GM18505 (cell line): ENCODE measurements around the gene RAX.

Experiments used
- ATAC-seq: cut with Tn5 transposase; IDR thresholded peaks from one replicate; pipeline ENCODE4 v1.9.1; 2021; ENCODE audit not compliant: unreplicated experiment
- POLR2A ChIP-seq: IDR thresholded peaks from 4 replicates; pipeline ENCODE4 v1.6.1; 2011; ENCODE audit warnings: borderline replicate concordance; ENCODE audit not compliant: insufficient read depth, insufficient read length; ENCODE audit errors: extremely low read depth

Gene RAX

DNA sequence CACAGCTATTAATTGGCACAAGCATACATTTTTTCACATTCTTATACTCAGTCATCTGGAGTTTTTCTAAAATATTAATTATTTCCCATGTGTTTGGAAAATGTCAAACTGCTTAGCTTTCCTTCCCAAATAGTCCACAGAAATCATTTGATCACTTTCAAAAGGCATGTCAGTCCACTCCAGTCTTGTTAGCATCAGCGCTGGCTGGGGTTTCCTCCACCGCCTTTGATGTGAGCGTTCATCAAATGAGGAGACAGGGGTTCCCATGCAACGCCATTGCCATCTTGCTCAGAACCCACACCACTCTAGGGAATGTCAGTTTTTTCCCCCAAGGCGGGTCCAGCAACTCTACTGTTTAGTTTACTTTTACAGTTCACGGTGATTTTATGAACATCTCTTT is 13.1 kb upstream of the RAX start:
- ATAC-seq = no peak
- no peak for TF ChIP-seq POLR2A

DNA sequence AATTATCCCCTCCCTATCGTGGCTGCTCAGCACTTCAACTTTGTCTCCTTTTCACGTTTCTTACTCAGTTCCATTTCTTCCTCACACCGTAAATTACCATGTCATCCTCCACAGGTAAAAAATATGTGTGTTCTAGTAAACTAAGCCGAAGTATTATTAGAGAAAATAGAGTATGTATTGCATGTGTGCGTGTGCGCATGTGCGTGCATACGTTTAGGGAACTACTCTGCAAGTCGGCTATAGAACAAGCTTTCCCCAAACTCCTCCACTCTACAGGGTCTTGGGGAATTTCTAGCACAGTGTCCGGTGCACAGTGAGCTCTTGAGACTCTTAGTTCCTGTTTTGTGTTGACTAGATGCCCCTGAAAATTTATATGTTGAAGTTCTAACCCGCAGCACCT is 9.1 kb upstream of the RAX start:
- no peak for TF ChIP-seq POLR2A
- ATAC-seq = no peak

DNA sequence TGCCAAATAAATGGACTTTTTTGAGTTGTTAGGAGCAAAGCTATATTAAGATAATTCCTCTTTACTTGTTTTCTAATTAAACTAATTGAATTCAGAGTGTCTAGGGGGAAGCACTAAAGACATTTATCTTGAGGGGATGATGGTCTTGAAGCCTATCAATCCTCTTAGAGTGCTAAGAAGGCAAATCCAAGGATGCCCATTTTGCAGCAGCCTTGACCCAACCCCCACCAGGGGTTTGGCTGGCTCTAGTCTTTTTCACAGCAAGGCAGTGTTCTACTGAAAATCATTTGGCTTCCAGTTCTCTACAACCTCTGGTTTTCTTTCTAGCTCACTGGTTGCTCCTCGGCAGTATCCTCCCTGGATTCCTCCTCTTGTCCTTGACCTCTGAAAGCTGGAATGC is 6.5 kb upstream of the RAX start:
- no peak for TF ChIP-seq POLR2A
- ATAC-seq = no peak

DNA sequence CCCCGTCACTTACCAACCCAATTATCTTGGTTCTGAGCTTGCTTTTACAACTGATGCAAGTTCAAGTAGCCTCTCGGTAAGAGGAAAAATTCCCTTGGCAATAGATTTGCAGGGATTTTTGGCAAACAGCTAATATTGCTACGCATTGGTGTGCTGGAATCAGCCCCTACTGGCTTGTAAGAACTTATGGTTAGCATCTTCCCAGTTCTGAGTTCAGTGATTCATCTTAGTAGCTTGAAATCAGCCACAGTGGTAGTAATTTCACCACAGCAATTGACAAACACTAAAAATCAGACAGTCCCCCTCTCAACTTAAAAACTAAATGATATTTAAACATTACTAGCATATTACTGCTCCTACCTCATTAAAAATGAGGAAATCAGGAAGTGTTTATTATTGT is 5.9 kb upstream of the RAX start:
- no peak for ATAC-seq
- no peak for TF ChIP-seq POLR2A

DNA sequence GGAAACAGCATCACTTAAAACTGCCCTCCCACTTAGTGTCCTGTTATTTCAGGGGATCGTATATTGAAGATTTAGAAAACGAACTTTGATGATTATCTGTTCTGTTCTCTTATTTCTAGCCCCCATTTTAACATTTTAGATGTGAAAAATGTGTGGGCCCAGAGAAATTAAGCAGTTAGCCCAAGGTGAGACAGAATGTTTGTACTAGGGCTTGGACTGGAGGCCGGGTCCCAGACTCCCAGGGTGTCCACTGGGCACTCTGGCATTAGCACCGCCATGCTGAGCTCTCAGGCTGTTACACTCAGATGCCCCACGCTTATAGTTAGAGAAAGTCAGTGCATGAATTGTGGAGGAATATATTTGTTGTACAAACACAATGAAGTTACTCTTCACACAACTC is 5.5 kb upstream of the RAX start:
- ATAC-seq = no peak
- no peak for TF ChIP-seq POLR2A

DNA sequence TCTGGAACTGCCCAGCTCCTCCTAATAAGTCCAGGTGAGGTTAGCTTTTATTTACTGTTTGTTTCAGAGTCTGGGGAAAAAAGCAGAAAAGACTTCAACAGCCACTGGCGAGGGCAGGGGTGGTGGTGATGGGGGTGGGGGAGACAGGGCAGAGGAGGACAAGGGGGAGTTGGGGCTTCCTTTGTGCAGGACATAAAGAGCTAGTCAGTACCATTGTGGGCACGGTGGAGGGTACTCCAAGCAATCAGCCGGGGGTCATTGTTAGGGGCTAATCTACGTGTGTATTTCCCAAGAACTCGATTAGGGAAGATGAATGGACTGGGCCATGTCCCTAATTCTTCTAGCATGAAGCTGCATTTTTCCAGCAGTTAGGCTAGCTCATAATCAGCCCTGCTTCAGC is 2.8 kb upstream of the RAX start:
- no peak for ATAC-seq
- TF ChIP-seq POLR2A = no peak

DNA sequence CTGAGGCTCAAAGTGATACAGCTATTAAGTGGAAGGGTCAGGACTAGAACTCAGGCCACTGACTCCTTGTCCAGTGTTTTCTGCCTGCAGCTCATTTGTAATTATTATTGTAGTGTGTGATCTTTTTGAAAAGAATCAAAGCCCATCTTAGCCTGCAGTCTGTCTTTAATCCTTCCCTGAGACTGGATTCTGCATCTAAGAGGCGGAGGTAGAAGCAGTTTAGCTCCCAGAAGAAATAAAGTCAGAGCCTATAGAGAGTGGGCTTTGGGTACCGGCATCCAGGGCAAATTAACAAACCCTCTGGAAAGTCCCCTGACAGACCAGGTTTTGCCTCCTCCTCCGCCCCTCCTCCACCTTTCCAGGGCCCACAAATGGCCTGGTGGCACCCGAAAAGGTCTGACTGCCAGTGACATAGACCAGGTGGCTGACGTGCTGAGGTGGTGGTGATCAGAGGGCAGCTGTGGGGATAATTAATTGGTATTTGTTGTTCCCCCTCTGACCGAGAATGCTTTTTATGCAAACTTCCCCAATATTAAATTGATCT is 2.2 kb upstream of the RAX start:
- ATAC-seq = no peak
- no peak for TF ChIP-seq POLR2A

DNA sequence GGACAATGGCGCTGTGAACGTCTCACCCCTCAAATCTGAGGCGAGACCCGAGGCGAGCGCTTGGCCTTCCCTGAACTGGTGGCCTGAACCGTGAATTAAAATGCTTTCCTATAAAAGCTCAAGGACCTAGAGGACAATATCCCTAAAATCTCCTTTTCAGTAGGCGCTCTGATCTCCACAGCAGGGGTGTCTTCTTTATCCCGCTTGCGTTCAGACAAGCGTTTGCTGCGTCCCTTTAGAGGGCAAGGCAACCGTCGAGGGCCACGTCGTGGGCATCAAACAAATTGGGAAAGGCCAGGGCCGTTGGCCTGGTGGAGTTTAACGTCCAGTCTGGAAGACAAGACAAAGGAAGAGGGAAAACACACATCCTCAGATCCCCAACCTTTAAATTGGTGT is 1.3 kb upstream of the RAX start:
- ATAC-seq = no peak
- no peak for TF ChIP-seq POLR2A

DNA sequence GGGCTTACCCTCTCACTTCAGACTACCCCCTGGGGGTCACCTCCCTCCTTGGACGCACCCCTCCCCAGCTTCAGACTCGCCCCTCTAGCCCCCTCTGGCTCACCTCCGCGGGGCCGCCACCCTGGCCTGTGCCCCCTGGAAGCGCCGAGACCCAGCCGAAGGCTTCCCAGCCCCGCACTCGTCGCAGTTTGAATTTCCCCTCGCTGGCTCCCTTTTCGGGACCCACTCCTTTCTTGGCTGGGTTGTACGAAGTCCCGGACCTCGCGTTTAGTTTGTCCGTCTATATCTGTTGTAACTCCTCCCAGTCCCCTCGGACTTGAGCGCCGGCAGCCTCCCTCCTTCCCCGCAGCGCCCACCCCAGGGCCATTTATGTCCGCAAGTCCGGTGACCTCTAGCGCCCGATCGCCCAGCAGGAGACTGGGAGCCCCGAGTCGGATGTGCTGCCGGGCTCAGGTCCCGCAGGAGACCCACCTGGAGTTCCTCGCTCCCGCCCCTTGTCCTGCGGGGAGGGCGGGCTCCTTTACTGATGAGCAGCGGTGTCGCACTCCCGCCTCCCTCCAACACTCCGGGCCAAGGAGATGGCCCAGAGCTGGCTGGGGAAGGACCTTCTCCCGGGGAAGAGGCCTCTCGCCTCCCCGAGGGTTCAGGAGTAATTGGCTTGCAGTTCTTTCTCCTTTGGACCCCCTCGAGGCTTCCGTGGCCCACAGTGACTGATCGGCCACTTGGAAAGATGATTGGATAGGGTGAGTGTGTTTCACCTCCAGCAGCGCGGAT is 692 bp upstream of the RAX start:
- no peak for TF ChIP-seq POLR2A
- ATAC-seq = no peak

DNA sequence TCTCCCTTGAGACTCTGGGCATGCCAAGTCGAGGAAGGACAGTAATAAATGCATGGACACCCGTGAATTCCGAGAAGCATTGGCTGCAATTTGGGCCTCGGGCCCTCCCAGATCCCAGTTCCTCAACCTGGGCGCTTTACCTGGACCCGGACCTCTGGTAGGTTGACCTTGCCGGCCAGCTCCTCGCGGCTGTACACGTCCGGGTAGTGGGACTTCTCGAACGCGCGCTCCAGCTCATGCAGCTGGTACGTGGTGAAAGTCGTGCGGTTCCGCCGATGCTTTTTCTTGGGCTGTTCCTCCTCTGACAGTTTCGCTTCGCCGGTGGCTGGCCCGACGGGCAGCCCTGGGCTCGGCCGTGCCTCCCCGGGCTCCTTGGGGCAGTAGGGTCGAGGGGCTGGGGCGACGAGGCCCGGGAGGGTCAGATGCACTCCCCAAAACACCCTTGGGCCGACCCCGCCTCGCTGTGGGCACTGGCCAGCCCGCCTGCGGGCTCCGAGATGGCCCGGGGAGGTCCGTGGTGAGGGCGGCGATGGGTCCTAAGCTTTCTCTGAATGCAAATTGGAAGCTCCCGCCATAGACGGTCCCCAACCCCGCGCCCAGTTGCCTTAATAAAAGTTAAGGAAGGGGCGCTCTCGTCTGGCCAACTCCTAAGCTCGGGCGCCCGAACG is 899 bp downstream of the RAX start:
- ATAC-seq = no peak
- no peak for TF ChIP-seq POLR2A

DNA sequence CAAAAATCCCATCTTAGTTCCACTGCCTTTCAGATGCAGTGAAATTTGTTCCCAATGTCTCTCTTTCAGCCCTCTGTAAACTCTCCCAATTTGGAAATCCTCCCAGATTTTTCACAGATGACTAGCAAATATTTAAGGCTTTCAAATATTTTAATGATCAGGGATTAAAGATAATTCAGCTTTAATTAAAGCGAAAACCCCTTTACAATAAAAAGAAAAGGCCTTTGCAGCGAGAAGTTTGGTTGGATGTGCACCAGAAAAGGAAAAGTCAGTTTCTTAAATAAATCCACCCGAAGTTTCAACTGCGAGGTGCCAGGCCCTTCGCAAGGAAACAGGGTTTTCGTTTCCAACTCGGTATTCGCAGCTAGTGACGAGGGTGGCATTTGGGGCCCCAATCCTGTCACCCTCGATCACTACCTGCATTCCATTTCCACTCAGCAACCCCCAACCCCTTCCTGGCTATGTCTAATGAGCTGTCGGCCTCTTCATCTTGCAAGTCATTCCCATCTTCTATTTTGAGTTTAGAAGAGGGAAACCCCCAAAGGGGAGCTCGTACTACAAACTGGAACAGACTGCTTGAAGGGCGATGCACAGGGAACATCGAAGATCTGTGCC is 1.5 kb downstream of the RAX start:
- TF ChIP-seq POLR2A = no peak
- no peak for ATAC-seq

DNA sequence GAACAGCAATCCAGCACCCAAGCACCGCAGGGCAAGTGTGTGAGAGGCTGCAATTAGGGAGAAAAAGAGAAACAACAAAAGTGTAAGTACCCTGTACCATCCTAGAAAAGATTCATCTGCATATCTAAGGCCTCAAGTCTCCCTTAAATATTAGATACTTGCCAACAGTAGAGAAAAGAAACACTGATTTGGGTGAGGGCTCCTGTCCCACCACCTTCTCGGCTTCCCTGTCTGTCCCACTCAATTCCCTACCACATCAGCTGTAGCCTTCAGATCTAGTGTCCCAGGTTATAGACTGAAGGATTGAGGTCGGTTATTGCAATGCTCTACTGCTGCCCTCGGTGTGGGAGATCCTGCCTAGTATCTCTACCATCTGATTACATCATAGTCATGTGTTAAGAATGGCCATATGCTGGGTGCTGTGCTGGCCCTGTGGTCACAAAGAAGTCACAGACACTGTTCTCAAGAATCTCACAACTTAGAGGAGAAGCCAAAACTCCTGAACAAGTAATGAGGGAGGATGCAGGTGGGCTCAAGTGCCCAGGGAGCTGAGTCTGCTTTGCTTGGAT is 2.5 kb downstream of the RAX start:
- no peak for TF ChIP-seq POLR2A
- ATAC-seq = no peak

DNA sequence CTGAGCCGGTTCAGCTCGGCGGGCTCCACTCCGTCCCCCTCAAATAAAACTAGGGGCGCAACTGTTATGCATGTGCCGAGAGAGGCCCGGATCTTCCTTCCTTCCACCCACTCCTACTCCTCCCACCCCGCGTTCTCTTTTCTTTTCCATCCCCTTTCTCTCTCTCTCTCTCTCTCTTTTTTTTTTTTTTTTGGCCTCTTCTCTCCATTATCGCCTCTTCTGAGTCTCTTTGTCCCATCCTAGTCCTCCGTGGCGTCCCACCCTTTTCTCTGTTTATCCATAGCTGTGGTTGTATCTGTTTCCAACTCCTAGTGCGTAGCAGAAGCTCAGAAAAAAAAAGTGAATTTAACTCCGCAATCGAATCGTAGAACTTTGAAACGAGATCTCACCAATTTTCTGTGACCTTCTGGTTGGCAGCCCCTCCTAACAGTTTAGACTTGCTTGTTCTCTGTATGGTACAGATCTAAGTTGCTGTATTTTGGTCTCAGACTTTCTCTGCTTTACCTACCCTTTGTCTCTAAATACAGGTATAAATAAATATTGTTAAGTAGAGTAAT is 3.6 kb downstream of the RAX start:
- no peak for TF ChIP-seq POLR2A
- no peak for ATAC-seq

DNA sequence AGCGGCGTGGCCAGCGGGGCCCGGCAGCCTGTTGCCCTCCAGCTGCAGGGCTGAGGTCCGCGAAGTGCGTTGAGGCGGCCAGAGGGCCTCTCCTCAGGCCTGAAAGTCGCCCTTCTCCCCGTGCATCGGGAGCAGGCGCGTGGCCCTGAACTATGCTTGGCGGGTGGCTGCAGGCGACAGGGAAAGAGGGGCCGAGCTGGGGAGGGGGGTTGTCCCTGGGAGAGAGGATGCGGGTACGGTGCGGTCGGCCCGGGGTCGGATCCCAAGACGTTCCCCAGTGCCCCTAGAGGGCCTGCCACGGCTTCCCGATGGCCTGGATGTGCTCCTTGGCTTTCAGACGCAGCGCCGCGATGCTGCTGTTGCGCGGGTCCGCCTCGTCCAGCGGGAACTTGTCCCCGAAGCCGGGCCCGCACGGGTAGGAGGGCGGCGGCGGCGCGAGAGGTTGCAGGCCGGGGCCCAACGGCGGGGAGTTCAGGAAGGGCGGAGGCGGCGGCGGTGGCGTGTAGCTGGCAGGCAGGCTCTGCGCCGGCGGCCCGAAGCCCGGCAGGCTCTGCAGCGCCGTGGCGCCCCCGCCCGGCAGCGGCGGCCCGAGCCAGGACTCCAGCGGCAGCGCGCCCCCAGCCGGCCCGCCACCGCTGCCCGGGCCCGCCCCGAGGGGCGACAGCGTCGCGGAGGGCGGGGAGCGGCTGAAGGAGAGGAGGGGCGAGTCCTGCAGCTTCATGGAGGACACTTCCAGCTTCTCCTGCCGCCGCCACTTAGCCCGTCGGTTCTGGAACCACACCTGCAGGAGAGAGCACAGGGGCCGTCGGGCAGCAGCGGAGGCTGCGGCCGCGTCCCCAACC is 4.3 kb downstream of the RAX start:
- TF ChIP-seq POLR2A = no peak
- ATAC-seq = peak; percentile 57
